Epithelial cell of prostate (primary cell): Measurements from ENCODE around the gene ANK2.
A peak's percentile ranks its signal among the peaks of the same experiment; 100 is the strongest.
"Not testable (repeated sequence)": the region's sequence is repeated elsewhere in the genome, so short reads cannot be mapped to it uniquely, and the experiment has no call there.

Source experiments
- DNase-seq: peaks from one replicate; pipeline ENCODE4 v3.0.0-alpha.2; 2011; ENCODE audit warnings: low read depth, low spot score
- H3K27ac ChIP-seq: fragments of 450-650 bp; 2 replicates; pipeline ENCODE4 v1.5.1; 2017; ENCODE audit warnings: mild to moderate bottlenecking

Gene ANK2

GRCh38 chr4:113050837-113051236 is 1.4 kb downstream of the ANK2 start:
- DNase-seq = no peak

GRCh38 chr4:113051361-113051760 is 1.9 kb downstream of the ANK2 start:
- DNase-seq = no peak
- H3K27ac ChIP-seq = no peak overlapping the region

More at GRCh38 chr4:113050837-113051236, 1.4 kb downstream of the ANK2 start:
- H3K27ac ChIP-seq = no peak overlapping the region

- no peak overlapping the region for H3K27ac ChIP-seq
These were observed 3.0 kb downstream of the ANK2 start for GRCh38 chr4:113052379-113052951.

GRCh38 chr4:113053883-113054282 is 4.4 kb downstream of the ANK2 start:
- DNase-seq = no peak
- H3K27ac ChIP-seq = no peak overlapping the region

More at GRCh38 chr4:113052379-113052951, 3.0 kb downstream of the ANK2 start:
- DNase-seq = no peak

GRCh38 chr4:113056318-113056717 is 6.9 kb downstream of the ANK2 start:
- DNase-seq = no peak
- no peak overlapping the region for H3K27ac ChIP-seq

- DNase-seq = peak; percentile 16
- no peak overlapping the region for H3K27ac ChIP-seq
These were observed 8.4 kb downstream of the ANK2 start for GRCh38 chr4:113057891-113058290.

- no peak for DNase-seq
- H3K27ac ChIP-seq = no peak overlapping the region
These were observed 10.2 kb downstream of the ANK2 start for GRCh38 chr4:113059449-113060182.

GRCh38 chr4:113060853-113061252 is 11.4 kb downstream of the ANK2 start:
- DNase-seq = no peak

GRCh38 chr4:113064244-113064643 is 14.8 kb downstream of the ANK2 start:
- no peak overlapping the region for H3K27ac ChIP-seq
- DNase-seq = no peak

More at GRCh38 chr4:113060853-113061252, 11.4 kb downstream of the ANK2 start:
- H3K27ac ChIP-seq = no peak overlapping the region

GRCh38 chr4:113065629-113066028 is 16.2 kb downstream of the ANK2 start:
- no peak overlapping the region for H3K27ac ChIP-seq
- DNase-seq = no peak

GRCh38 chr4:113068771-113069170 is 19.3 kb downstream of the ANK2 start:
- H3K27ac ChIP-seq, DNase-seq: not testable (repeated sequence)

- DNase-seq = no peak
These were observed 19.9 kb downstream of the ANK2 start for GRCh38 chr4:113069212-113069892.

GRCh38 chr4:113070755-113071154 is 21.3 kb downstream of the ANK2 start:
- DNase-seq = no peak
- no peak overlapping the region for H3K27ac ChIP-seq

More at GRCh38 chr4:113069212-113069892, 19.9 kb downstream of the ANK2 start:
- no peak overlapping the region for H3K27ac ChIP-seq

GRCh38 chr4:113071274-113071673 is 21.8 kb downstream of the ANK2 start:
- DNase-seq = no peak

GRCh38 chr4:113071805-113072204 is 22.4 kb downstream of the ANK2 start:
- DNase-seq = no peak
- no peak overlapping the region for H3K27ac ChIP-seq

More at GRCh38 chr4:113071274-113071673, 21.8 kb downstream of the ANK2 start:
- H3K27ac ChIP-seq = no peak overlapping the region

- DNase-seq = no peak
- H3K27ac ChIP-seq = no peak overlapping the region
These were observed 24.1 kb downstream of the ANK2 start for GRCh38 chr4:113073451-113074005.

GRCh38 chr4:113077575-113077974 is 28.1 kb downstream of the ANK2 start:
- no peak overlapping the region for H3K27ac ChIP-seq
- DNase-seq = no peak

GRCh38 chr4:113078066-113078465 is 28.6 kb downstream of the ANK2 start:
- DNase-seq = no peak

GRCh38 chr4:113080050-113080449 is 30.6 kb downstream of the ANK2 start:
- DNase-seq = peak; percentile 5
- H3K27ac ChIP-seq = no peak overlapping the region

More at GRCh38 chr4:113078066-113078465, 28.6 kb downstream of the ANK2 start:
- no peak overlapping the region for H3K27ac ChIP-seq

- H3K27ac ChIP-seq = no peak overlapping the region
- DNase-seq = no peak
These were observed 31.2 kb downstream of the ANK2 start for GRCh38 chr4:113080624-113081023.

- DNase-seq = no peak
- no peak overlapping the region for H3K27ac ChIP-seq
These were observed 33.9 kb downstream of the ANK2 start for GRCh38 chr4:113083346-113083745.
